Naive B cell (primary cell): ENCODE data around the gene PRKAB1. TPM values are rescaled to one million over a fixed set of nuclear protein-coding genes. Genes with fewer than 3 reads are reported as not detected.
A peak's percentile ranks its signal among the peaks of the same experiment; 100 is the strongest.
"Not testable (repeated sequence)": the region's sequence is repeated elsewhere in the genome, so short reads cannot be mapped to it uniquely, and the experiment has no call there.

Source experiments
- ATAC-seq, 2 donors: fragments of 150-1000 bp; cut with Tn5 transposase; 2 replicates each; pipeline ENCODE4 v1.10.0; 2021; ENCODE audit warnings: low read depth in 2 of 2, mild to moderate bottlenecking in 2 of 2, moderate library complexity in 2 of 2
- DNase-seq: peaks from one replicate; pipeline ENCODE4 v3.0.0; 2022
- H3K27ac Mint-ChIP-seq, 6 donors: one replicate each; pipeline ENCODE4 v1.8.0; 2020 to 2022; ENCODE audit warnings: mild to moderate bottlenecking in 6 of 6, mixed read lengths in 6 of 6, moderate library complexity in 5 of 6, inconsistent platforms in 2 of 6
- H3K27me3 Mint-ChIP-seq, 3 donors: one replicate each; pipeline ENCODE4 v1.8.0; 2021 to 2022; ENCODE audit warnings: mixed read lengths in 3 of 3, mild to moderate bottlenecking in 1 of 3
- H3K36me3 Mint-ChIP-seq, 2 donors: one replicate each; pipeline ENCODE4 v1.8.0; 2020 to 2022; ENCODE audit warnings: mixed read lengths in 2 of 2, inconsistent platforms in 1 of 2, mild to moderate bottlenecking in 1 of 2
- H3K4me1 Mint-ChIP-seq, 3 donors: one replicate each; pipeline ENCODE4 v1.8.0; 2020 to 2022; ENCODE audit warnings: mixed read lengths in 3 of 3, inconsistent platforms in 1 of 3, mild to moderate bottlenecking in 1 of 3, moderate library complexity in 1 of 3
- H3K4me3 Mint-ChIP-seq, 8 donors: one replicate each; pipeline ENCODE4 v1.8.0; 2020 to 2022; ENCODE audit warnings: mild to moderate bottlenecking in 8 of 8, mixed read lengths in 8 of 8, moderate library complexity in 8 of 8, inconsistent platforms in 2 of 8
- H3K9me3 Mint-ChIP-seq, 7 donors: one replicate each; pipeline ENCODE4 v1.8.0; 2020 to 2022; ENCODE audit warnings: mixed read lengths in 7 of 7, mild to moderate bottlenecking in 5 of 7, inconsistent platforms in 2 of 7, moderate library complexity in 1 of 7
- polyA plus RNA-seq, 6 donors: library from polyadenylated mRNA; unstranded; fragments of 300-500 nt; fragmentation: Illumina TruSeq; gene quantifications; one replicate each; pipeline ENCODE4 v1.2.3, GENCODE V29; 2021; ENCODE audit warnings: low read depth in 6 of 6

The PRKAB1 gene
- 10 to 100 TPM; 39.9 to 68.8 (median 55.4) TPM for polyA plus RNA-seq

DNA sequence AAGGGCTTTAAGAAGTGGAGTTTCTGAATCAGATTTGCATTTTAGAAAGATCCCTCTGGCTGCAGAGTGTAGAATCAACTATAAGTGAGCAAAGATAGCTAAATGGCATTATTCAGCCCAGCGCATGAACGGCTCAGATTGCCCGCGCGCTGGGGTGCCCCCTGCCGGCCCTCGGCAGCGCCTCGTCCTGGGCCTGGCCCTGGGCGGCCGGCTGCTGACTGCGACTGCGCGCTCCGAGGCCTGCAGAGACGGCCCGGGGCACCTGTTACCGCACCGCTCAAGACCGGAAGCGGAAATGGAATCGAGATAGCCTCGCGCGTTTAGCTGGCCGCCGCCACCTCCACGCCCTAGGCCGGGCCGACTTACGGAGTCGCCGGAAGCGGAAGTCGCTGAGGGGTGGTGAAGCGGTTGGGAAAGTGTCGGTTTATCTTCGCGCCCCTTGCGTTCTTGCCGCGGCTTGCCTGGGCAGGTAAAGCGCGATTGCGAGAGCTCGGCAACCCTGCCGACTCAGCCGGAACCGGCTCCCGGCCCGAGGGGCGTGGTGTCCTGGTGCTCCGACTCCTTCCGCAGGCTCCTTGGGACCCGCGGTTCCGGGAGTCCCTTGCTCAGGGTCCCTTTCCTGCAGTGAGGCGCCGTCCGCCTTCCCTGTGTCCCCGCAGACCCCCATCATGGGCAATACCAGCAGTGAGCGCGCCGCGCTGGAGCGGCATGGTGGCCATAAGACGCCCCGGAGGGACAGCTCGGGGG lies at the start of gene PRKAB1:
Gene PRKAB1 (plus strand): TSS at position 557 of the 747 bp plus-strand sequence. CDS start 112 bp downstream, at position 669.
- Mint-ChIP-seq H3K9me3 (no peaks in the 10 kb centered on the region), H3K27ac (peak within 1 kb of the TSS; percentile 89 to 95 (median 92)), H3K27me3 (no peaks in the 10 kb centered on the region), H3K36me3 (peaks cover 0 to 16% of the 10 kb centered on the region in 2 donors), H3K4me1 (peaks cover 31 to 57% (median 35%) of the 10 kb centered on the region in 3 donors), H3K4me3 (peak within 1 kb of the TSS; percentile 84 to 97 (median 92))
- ATAC-seq: peak; percentile 93 to 94
- DNase-seq: peak; percentile 97

- DNase-seq, H3K4me3 Mint-ChIP-seq, H3K27ac Mint-ChIP-seq, H3K4me1 Mint-ChIP-seq, ATAC-seq, H3K36me3 Mint-ChIP-seq: not testable (repeated sequence)
- peaks cover 15 to 54% (median 25%) of the 10 kb centered on the region in 3 donors for H3K27me3 Mint-ChIP-seq
- H3K9me3 Mint-ChIP-seq: peaks cover 6 to 23% (median 13%) of the 10 kb centered on the region in 7 donors
Measured at GRCh38 chr12:119618328-119618896, 49.5 kb upstream of the PRKAB1 start.

- DNase-seq (no peak), ATAC-seq (no peak)
- Mint-ChIP-seq H3K9me3 (peaks cover 6 to 23% (median 13%) of the 10 kb centered on the region in 7 donors), H3K36me3 (peaks cover 0 to 8% of the 10 kb centered on the region in 2 donors), H3K4me3 (no peak overlapping the region), H3K4me1 (no peaks in the 10 kb centered on the region), H3K27ac (no peak overlapping the region), H3K27me3 (peaks cover 15 to 47% (median 18%) of the 10 kb centered on the region in 3 donors)
Measured at GRCh38 chr12:119620490-119620889, 47.4 kb upstream of the PRKAB1 start.

DNA sequence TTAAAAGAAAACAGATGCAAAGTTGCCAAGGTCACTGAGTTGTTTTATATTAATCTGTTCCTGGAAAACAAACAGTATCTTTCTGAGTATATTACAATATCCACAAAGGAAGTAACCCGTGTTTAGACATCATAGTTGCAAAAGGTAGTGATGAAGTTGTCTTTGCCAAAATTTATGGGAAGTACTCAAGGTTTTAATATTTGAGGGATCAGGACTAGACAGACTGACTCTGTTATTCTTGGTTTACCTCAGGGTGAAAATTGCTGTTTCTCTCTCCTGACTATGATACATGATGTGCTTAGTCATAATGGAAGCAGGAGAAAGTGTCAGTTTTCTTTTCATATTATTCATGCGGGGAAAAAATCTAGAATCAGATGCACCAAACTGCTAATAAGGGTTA lies 46.1 kb upstream of the PRKAB1 start:
- Mint-ChIP-seq H3K9me3 (peaks cover 6 to 21% (median 13%) of the 10 kb centered on the region in 7 donors), H3K27ac (no peak overlapping the region), H3K4me3 (no peak overlapping the region), H3K36me3 (peaks cover 0 to 8% of the 10 kb centered on the region in 2 donors), H3K4me1 (no peaks in the 10 kb centered on the region), H3K27me3 (peaks cover 15 to 40% (median 18%) of the 10 kb centered on the region in 3 donors)
- ATAC-seq (no peak), DNase-seq (no peak)

DNA sequence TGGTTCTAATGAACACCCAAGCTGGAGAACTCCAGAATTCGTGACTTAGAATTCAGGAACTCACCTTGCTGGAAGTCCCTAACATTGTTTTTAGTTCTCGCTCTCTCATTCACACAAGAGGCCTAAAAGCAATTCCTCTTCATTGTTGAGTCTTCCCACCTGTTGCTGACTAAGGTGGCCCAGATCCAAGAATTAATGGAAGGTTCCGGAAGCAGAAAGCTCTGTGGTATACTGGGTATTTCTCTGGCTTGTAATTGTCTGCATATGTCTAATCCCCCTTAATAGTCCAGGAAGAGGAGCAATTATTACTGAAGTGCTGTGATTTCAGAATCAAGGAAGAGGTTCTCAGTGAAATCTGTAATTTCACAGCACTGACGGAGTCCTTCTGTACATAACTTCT lies 43.0 kb upstream of the PRKAB1 start:
- Mint-ChIP-seq H3K27ac (no peak overlapping the region), H3K4me1 (no peaks in the 10 kb centered on the region), H3K9me3 (peaks cover 0 to 3% (median 0%) of the 10 kb centered on the region in 7 donors), H3K4me3 (no peak overlapping the region), H3K36me3 (no peaks in the 10 kb centered on the region), H3K27me3 (peaks cover 11 to 22% (median 20%) of the 10 kb centered on the region in 3 donors)
- ATAC-seq: no peak
- DNase-seq: no peak

DNA sequence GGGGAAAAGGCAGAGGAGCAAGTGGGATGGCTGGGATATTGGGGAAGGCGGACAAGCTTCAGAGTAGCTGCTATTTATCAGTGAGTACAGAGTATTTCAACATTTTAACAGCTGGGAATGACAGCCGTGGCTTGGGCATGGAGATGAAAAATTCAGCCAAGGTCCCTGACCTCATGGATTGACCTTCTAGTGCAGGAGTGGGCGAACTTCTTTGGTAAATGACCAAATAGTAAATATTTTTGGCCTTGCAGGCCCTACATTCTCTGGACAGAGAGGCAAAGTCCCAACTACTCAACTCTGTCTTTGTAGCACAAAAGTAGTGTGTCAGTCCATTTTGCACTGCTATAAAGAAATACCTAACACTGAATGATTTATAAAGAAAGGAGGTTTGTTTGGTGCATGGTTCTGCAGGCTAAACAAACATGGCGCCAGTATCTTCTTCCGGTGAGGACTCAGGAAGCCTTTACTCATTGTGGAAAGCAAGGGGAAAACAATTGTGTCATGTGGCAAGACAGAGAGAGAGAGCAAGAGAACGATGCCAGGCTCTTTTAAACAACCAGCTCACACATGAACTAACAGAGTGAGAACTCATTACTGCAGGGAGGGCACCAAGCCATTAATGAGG lies 40.8 kb upstream of the PRKAB1 start:
- H3K4me3 Mint-ChIP-seq: no peak overlapping the region
- peaks cover 14 to 38% (median 35%) of the 10 kb centered on the region in 3 donors for H3K27me3 Mint-ChIP-seq
- no peak for ATAC-seq
- peaks cover 0 to 3% (median 0%) of the 10 kb centered on the region in 7 donors for H3K9me3 Mint-ChIP-seq
- no peak for DNase-seq
- H3K36me3 Mint-ChIP-seq: no peaks in the 10 kb centered on the region
- no peaks in the 10 kb centered on the region for H3K4me1 Mint-ChIP-seq
- H3K27ac Mint-ChIP-seq: no peak overlapping the region

- DNase-seq (no peak), ATAC-seq (no peak)
- H3K4me3 Mint-ChIP-seq: no peak overlapping the region
- H3K27ac Mint-ChIP-seq: no peak overlapping the region
- H3K27me3 Mint-ChIP-seq: peaks cover 18 to 38% (median 33%) of the 10 kb centered on the region in 3 donors
- H3K36me3 Mint-ChIP-seq: no peaks in the 10 kb centered on the region
- no peaks in the 10 kb centered on the region for H3K4me1 Mint-ChIP-seq
- peaks cover 0 to 3% (median 0%) of the 10 kb centered on the region in 7 donors for H3K9me3 Mint-ChIP-seq
Measured at GRCh38 chr12:119627686-119628085, 40.2 kb upstream of the PRKAB1 start.

GRCh38 chr12:119630223-119630780 lies 37.6 kb upstream of the PRKAB1 start:
- no peak overlapping the region for H3K4me3 Mint-ChIP-seq
- no peaks in the 10 kb centered on the region for H3K36me3 Mint-ChIP-seq
- H3K9me3 Mint-ChIP-seq: peaks cover 0 to 3% (median 0%) of the 10 kb centered on the region in 7 donors
- H3K27ac Mint-ChIP-seq: no peak overlapping the region
- ATAC-seq (no peak), DNase-seq (no peak)
- no peaks in the 10 kb centered on the region for H3K4me1 Mint-ChIP-seq
- peaks cover 20 to 31% (median 31%) of the 10 kb centered on the region in 3 donors for H3K27me3 Mint-ChIP-seq

DNA sequence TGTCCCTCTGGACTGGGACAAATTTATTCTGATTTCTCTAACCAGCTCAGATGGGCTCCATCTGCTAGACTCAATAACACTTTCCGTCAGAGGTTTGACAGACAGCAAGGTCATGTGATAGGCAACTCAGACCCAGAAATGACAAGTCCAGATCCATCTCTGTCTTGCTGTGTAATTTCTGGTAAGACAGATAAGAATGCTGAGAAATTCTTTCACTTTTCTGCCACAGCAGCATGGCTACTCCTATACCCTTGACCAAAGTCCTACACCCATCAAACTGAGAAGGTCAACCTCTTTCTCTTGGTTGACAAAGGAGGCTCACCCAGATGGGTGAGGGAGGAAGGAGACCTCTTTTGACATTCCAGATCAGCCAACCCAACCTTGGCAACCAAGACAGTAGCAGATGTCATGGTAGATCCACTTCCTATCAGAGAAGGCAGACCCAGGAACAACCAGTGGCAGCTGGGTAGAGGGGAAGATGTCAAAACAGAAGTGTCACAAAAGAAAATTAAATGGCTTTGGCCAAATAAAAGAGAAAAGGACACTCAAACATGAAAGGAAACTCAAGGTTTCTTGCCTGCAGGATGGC lies 36.9 kb upstream of the PRKAB1 start:
- ATAC-seq: no peak
- Mint-ChIP-seq H3K27me3 (peaks cover 27 to 38% (median 37%) of the 10 kb centered on the region in 3 donors), H3K4me3 (no peak overlapping the region), H3K4me1 (no peaks in the 10 kb centered on the region), H3K27ac (peak overlapping the region in 1 of 6 donors; percentile 67), H3K36me3 (no peaks in the 10 kb centered on the region), H3K9me3 (peaks cover 0 to 3% (median 0%) of the 10 kb centered on the region in 7 donors)
- DNase-seq: no peak

- DNase-seq: no peak
- Mint-ChIP-seq H3K27ac (no peak overlapping the region), H3K4me1 (no peaks in the 10 kb centered on the region), H3K9me3 (peaks cover 0 to 3% (median 0%) of the 10 kb centered on the region in 7 donors), H3K27me3 (peaks cover 34 to 47% (median 45%) of the 10 kb centered on the region in 3 donors), H3K4me3 (no peak overlapping the region), H3K36me3 (no peaks in the 10 kb centered on the region)
- ATAC-seq: no peak
Measured at GRCh38 chr12:119631930-119632678, 35.8 kb upstream of the PRKAB1 start.

DNA sequence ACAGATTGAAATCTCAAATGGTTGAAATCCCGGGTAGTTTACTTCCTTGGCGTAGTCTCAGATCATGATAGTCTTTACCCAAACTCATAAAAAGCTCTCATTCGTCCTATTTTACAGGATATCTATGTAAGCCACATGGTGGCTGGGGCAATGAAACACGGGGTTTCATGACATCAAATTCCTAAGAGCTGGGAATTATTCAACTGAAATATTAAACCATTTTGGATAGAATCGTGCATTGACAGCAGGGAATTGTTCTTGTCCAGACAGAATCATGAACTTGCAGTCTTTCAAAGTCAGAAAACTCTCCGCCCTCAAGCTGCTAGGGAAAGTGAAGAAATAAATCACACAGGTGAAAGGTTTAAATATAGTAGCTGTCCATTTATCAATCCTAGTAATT lies 33.2 kb upstream of the PRKAB1 start:
- Mint-ChIP-seq H3K27ac (no peak overlapping the region), H3K4me1 (no peaks in the 10 kb centered on the region), H3K36me3 (no peaks in the 10 kb centered on the region), H3K9me3 (peaks cover 0 to 2% (median 0%) of the 10 kb centered on the region in 7 donors), H3K27me3 (peaks cover 40 to 66% (median 44%) of the 10 kb centered on the region in 3 donors), H3K4me3 (no peak overlapping the region)
- DNase-seq (no peak), ATAC-seq (no peak)

GRCh38 chr12:119642986-119643385 lies 24.9 kb upstream of the PRKAB1 start:
- no peak overlapping the region for H3K4me3 Mint-ChIP-seq

More at GRCh38 chr12:119642986-119643385, 24.9 kb upstream of the PRKAB1 start:
- ATAC-seq (no peak), DNase-seq (no peak)
- H3K9me3 Mint-ChIP-seq: peaks cover 0 to 6% (median 0%) of the 10 kb centered on the region in 7 donors
- no peaks in the 10 kb centered on the region for H3K36me3 Mint-ChIP-seq
- no peak overlapping the region for H3K27ac Mint-ChIP-seq
- no peaks in the 10 kb centered on the region for H3K4me1 Mint-ChIP-seq
- peaks cover 8 to 35% (median 15%) of the 10 kb centered on the region in 3 donors for H3K27me3 Mint-ChIP-seq
